NCI-H2196 treated with DMSO at 0.1 percent for 48 hours (cell line): Measurements from ENCODE around the gene NUDT14.

Experiments
- DNase-seq: peaks from one replicate; lab custom pipeline; 2025; ENCODE audit not compliant: unreplicated experiment; lab: John Stamatoyannopoulos, UW

The NUDT14 gene

GRCh38 chr14:105161309-105161708, 19.8 kb downstream of the NUDT14 start:
- DNase-seq = peak; percentile 48

GRCh38 chr14:105160776-105161175, 20.3 kb downstream of the NUDT14 start:
- no peak for DNase-seq

GRCh38 chr14:105159344-105159743, 21.8 kb downstream of the NUDT14 start:
- DNase-seq = no peak

GRCh38 chr14:105158794-105159193, 22.3 kb downstream of the NUDT14 start:
- no peak for DNase-seq

- no peak for DNase-seq
Measured at GRCh38 chr14:105157872-105158271, 23.2 kb downstream of the NUDT14 start.

- DNase-seq = no peak
Measured at GRCh38 chr14:105156414-105157375, 24.4 kb downstream of the NUDT14 start.

- no peak for DNase-seq
Measured at GRCh38 chr14:105155681-105156413, 25.3 kb downstream of the NUDT14 start.

- no peak for DNase-seq
Measured at GRCh38 chr14:105155071-105155651, 26.0 kb downstream of the NUDT14 start.

GRCh38 chr14:105154476-105154871, 26.6 kb downstream of the NUDT14 start:
- DNase-seq = no peak

GRCh38 chr14:105153739-105154475, 27.2 kb downstream of the NUDT14 start:
- DNase-seq = no peak

- DNase-seq = no peak
Measured at GRCh38 chr14:105153331-105153731, 27.8 kb downstream of the NUDT14 start.

- no peak for DNase-seq
Measured at GRCh38 chr14:105152794-105153241, 28.3 kb downstream of the NUDT14 start.

GRCh38 chr14:105151838-105152793, 29.0 kb downstream of the NUDT14 start:
- DNase-seq = no peak

GRCh38 chr14:105151084-105151837, 29.9 kb downstream of the NUDT14 start:
- DNase-seq = no peak

- DNase-seq = no peak
Measured at GRCh38 chr14:105150368-105151083, 30.6 kb downstream of the NUDT14 start.

GRCh38 chr14:105150026-105150367, 31.1 kb downstream of the NUDT14 start:
- no peak for DNase-seq

GRCh38 chr14:105149146-105149781, 31.8 kb downstream of the NUDT14 start:
- no peak for DNase-seq

- DNase-seq = no peak
Measured at GRCh38 chr14:105148604-105149145, 32.4 kb downstream of the NUDT14 start.
